Glutamatergic neuron (in vitro differentiated cells): ENCODE data around the gene HOMER3. TPM values are rescaled to one million over a fixed set of nuclear protein-coding genes. Genes with fewer than 3 reads are reported as not detected.

Experiments used
- DNase-seq: peaks from one replicate; pipeline ENCODE4 v3.0.0; 2022
- H3K27ac Mint-ChIP-seq: one replicate; pipeline ENCODE4 v1.8.0; 2020; ENCODE audit warnings: mild to moderate bottlenecking, mixed read lengths, inconsistent platforms; ENCODE audit not compliant: unreplicated experiment
- H3K27me3 Mint-ChIP-seq: one replicate; pipeline ENCODE4 v1.8.0; 2020; ENCODE audit warnings: mild to moderate bottlenecking, moderate library complexity, mixed read lengths, inconsistent platforms; ENCODE audit not compliant: unreplicated experiment
- H3K36me3 Mint-ChIP-seq: one replicate; pipeline ENCODE4 v1.8.0; 2020; ENCODE audit warnings: mild to moderate bottlenecking, mixed read lengths, inconsistent platforms; ENCODE audit not compliant: unreplicated experiment
- H3K4me1 Mint-ChIP-seq: one replicate; pipeline ENCODE4 v1.8.0; 2020; ENCODE audit warnings: mild to moderate bottlenecking, low read depth, mixed read lengths, inconsistent platforms; ENCODE audit not compliant: unreplicated experiment
- H3K4me3 Mint-ChIP-seq: one replicate; pipeline ENCODE4 v1.8.0; 2020; ENCODE audit warnings: mild to moderate bottlenecking, mixed read lengths, inconsistent platforms; ENCODE audit not compliant: unreplicated experiment
- H3K9me3 Mint-ChIP-seq: one replicate; pipeline ENCODE4 v1.8.0; 2020; ENCODE audit warnings: mild to moderate bottlenecking, moderate library complexity, mixed read lengths, inconsistent platforms; ENCODE audit not compliant: unreplicated experiment
- CTCF ChIP-seq: fragments of 200-600 bp; sonication (generic); IDR thresholded peaks from one replicate; pipeline ENCODE4 v1.5.0; 2021; ENCODE audit not compliant: partially characterized antibody, unreplicated experiment
- total RNA-seq: library from RNA; stranded (reverse); fragmentation: NEBNext Ultra II Directional; extraction: Animal tissue kit (Norgen Biotek cat#: 25700); gene quantifications from one replicate; pipeline ENCODE4 v1.2.1, GENCODE V29; 2021; ENCODE audit not compliant: unreplicated experiment

HOMER3 gene
- total RNA-seq, 1 donor from 2014 or later, result 217 TPM

- no peak overlapping the region for H3K27ac Mint-ChIP-seq
- TF ChIP-seq CTCF, result no peak
- H3K4me1 Mint-ChIP-seq, result no peaks in the 10 kb centered on the region
- H3K27me3 Mint-ChIP-seq, result peaks cover 3% of the 10 kb centered on the region
- H3K4me3 Mint-ChIP-seq, result no peak overlapping the region
- no peaks in the 10 kb centered on the region for H3K36me3 Mint-ChIP-seq
- DNase-seq, result no peak
- H3K9me3 Mint-ChIP-seq, result peaks cover 5% of the 10 kb centered on the region
These were observed 43.2 kb upstream of the HOMER3 start for GRCh38 chr19:18984251-18984650.

DNA sequence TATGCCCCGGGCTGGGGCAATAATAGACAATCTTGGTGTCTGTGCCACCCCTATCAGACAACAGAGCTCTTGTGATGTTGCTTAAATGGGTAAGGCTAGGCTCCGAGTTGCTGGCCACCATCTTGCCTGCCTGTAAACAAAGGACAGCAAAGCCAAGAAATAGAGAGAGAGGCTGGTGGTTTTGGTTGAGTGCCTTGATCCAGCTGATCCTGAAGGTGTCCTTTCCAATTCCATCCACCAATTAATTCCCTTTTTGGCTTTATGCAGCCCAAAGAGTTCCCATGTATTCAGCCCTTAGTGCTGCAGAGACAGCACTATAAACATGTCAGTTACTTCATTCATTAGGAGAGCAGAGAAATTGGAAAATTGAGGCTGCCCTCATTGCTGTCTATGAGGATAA is 41.7 kb upstream of the HOMER3 start:
- Mint-ChIP-seq H3K9me3 (peaks cover 1% of the 10 kb centered on the region), H3K27me3 (peaks cover 3% of the 10 kb centered on the region), H3K27ac (no peak overlapping the region), H3K4me3 (no peak overlapping the region), H3K4me1 (no peaks in the 10 kb centered on the region), H3K36me3 (no peaks in the 10 kb centered on the region)
- DNase-seq, result no peak
- TF ChIP-seq CTCF, result no peak

DNA sequence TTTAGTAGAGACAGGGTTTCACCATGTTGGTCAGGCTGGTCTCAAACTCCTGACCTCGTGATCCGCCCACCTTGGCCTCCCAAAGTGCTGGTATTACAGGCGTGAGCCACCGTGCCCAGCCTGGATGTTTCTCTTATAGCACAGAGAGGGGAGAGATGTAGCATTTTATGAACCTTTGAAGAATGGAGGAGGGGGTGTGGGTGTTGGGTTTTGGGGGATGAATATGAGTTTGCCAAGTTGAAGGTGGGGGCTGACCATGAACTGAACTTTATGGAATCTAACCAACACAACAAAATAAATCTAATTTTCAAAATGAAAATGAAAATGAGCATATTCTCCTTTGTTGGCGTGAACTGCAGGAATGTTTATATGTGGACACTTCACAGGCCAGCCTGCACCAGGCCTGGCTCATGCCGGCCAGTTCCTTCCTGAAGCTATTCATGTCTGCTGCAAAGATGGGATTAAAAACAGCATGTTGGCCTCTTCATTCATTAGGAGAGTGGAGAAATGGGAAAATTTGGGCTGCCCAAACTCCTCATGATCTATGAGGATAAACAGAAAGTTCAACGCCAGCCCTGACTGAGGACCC is 39.5 kb upstream of the HOMER3 start:
- Mint-ChIP-seq H3K27ac (no peak overlapping the region), H3K4me1 (no peaks in the 10 kb centered on the region), H3K27me3 (peaks cover 3% of the 10 kb centered on the region), H3K4me3 (no peak overlapping the region), H3K9me3 (peaks cover 1% of the 10 kb centered on the region), H3K36me3 (no peaks in the 10 kb centered on the region)
- TF ChIP-seq CTCF, result no peak
- DNase-seq, result no peak

- Mint-ChIP-seq H3K27me3 (peaks cover 3% of the 10 kb centered on the region), H3K36me3 (no peaks in the 10 kb centered on the region), H3K27ac (no peak overlapping the region), H3K9me3 (no peaks in the 10 kb centered on the region), H3K4me1 (no peaks in the 10 kb centered on the region), H3K4me3 (no peak overlapping the region)
- no peak for DNase-seq
- TF ChIP-seq CTCF, result no peak
These were observed 37.6 kb upstream of the HOMER3 start for GRCh38 chr19:18978616-18979015.

GRCh38 chr19:18975869-18976268 is 34.9 kb upstream of the HOMER3 start:
- Mint-ChIP-seq H3K4me1 (no peaks in the 10 kb centered on the region), H3K4me3 (no peak overlapping the region), H3K27me3 (no peaks in the 10 kb centered on the region), H3K9me3 (no peaks in the 10 kb centered on the region), H3K36me3 (no peaks in the 10 kb centered on the region), H3K27ac (no peak overlapping the region)
- no peak for TF ChIP-seq CTCF
- no peak for DNase-seq
